Astrocyte of the spinal cord (primary cell): ENCODE measurements around the gene MECP2.

Experiments
- DNase-seq: peaks from one replicate; pipeline ENCODE4 v3.0.0; 2011; ENCODE audit warnings: low read depth, low spot score
- H3K4me3 ChIP-seq: 2 replicates; pipeline ENCODE4 v1.5.1; 2011; ENCODE audit warnings: low read depth, mild to moderate bottlenecking, low read length, moderate library complexity
- in situ Hi-C: cut with HindIII; loops from 2 replicates; pipeline ENCODE4 v1.10.0; 2017; ENCODE audit warnings: low sequenced_read_pairs
- TF ChIP-seq, protein P1 (sequence below): IDR thresholded peaks from 2 replicates; pipeline ENCODE4 v1.5.1; 2012; ENCODE audit warnings: low read depth, mild to moderate bottlenecking, low read length, inconsistent platforms

Gene MECP2

GRCh38 chrX:154059231-154059630, 38.3 kb downstream of the MECP2 start:
- no peak for DNase-seq
- TF ChIP-seq, protein P1, sequence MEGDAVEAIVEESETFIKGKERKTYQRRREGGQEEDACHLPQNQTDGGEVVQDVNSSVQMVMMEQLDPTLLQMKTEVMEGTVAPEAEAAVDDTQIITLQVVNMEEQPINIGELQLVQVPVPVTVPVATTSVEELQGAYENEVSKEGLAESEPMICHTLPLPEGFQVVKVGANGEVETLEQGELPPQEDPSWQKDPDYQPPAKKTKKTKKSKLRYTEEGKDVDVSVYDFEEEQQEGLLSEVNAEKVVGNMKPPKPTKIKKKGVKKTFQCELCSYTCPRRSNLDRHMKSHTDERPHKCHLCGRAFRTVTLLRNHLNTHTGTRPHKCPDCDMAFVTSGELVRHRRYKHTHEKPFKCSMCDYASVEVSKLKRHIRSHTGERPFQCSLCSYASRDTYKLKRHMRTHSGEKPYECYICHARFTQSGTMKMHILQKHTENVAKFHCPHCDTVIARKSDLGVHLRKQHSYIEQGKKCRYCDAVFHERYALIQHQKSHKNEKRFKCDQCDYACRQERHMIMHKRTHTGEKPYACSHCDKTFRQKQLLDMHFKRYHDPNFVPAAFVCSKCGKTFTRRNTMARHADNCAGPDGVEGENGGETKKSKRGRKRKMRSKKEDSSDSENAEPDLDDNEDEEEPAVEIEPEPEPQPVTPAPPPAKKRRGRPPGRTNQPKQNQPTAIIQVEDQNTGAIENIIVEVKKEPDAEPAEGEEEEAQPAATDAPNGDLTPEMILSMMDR, result no peak
- H3K4me3 ChIP-seq, result no peak overlapping the region
- in situ Hi-C loops, result no loop called here

DNA sequence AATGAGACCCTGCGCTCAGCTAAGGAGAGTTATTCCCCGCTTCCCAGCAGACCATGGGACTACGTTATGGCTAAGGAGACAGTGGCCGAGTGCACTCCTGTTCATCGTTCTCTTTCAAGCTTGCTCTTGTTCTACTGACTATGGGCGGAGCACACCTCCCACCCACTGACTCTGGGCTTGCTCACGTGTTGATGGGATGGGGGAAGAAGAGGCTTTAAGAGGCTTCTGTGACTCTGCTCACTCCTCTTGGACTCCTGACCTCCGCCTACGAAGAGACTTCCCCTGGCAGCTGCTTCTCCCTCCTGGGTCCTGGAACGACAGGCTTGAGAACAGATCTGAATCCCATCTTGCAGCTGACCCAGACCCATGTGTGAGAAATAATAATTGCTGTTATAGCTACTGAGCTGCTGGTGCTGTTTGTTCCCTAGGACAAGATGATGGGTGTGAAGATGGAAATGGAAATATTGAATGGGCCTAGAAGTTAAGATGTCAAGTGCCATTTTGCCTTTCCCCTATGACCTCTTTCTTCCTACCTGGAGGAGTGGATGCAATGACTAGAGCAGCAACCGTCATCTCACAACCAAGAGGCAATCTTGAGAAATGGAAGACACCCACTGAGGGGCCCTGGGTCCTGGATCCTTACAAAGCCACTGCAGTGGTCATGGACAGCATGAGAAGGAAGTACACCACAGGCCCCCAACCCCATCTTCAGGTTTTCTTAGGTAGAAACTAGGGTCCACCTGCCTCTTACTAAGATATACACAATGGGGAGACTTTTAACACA, 39.1 kb downstream of the MECP2 start:
- no peak overlapping the region for H3K4me3 ChIP-seq
- DNase-seq, result no peak
- TF ChIP-seq, protein P1, result no peak
- in situ Hi-C loops, result no loop called here

DNA sequence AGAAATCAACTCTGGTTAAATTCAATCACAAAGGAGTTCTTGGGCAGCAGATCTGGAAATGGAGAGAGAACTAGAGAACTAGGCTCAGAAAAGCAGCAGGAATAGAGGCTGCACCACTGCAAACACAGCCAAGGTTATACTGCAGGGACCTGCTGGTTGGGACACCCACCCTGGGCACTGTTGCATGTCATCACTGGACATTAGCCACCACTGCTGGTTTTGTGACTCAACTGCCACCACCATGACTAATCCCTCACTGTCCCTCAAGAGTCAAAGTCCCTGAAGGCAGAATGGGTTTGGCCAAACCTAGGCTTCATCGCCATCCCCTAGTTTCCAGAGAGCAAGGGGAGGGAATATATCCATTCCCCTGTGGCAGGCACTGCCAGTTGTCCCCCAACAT, 39.7 kb downstream of the MECP2 start:
- in situ Hi-C loops, result no loop called here
- TF ChIP-seq, protein P1, result no peak
- H3K4me3 ChIP-seq, result no peak overlapping the region
- no peak for DNase-seq

DNA sequence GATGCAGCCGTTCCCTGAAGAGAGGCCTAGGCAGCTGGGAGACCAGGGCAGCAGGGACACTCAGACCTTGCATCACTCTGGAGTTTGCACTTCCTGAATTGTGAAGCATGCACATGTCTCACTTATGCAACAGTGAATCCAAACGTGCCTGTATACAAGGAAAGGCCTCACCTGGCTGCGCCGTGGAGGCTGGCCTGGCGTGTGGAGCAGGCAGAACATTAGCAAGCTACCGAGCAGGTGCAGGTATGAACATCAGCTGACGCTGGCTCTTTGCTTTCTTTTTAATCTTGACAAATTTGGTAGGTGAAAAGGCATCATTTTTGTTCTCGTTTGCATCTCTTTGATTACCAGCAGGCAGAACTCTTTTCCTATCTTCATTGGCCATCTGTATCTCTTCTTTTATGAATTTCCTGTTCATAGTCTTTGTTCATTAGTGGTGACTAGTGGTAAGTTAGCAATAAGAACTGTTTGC, 40.7 kb downstream of the MECP2 start:
- in situ Hi-C loops, result no loop called here
- TF ChIP-seq, protein P1, result no peak
- H3K4me3 ChIP-seq, result no peak overlapping the region
- no peak for DNase-seq

GRCh38 chrX:154051201-154051810, 46.2 kb downstream of the MECP2 start:
- no peak overlapping the region for H3K4me3 ChIP-seq
- in situ Hi-C loops, result no loop called here
- TF ChIP-seq, protein P1, result peak; percentile 86
- DNase-seq, result peak; percentile 61

DNA sequence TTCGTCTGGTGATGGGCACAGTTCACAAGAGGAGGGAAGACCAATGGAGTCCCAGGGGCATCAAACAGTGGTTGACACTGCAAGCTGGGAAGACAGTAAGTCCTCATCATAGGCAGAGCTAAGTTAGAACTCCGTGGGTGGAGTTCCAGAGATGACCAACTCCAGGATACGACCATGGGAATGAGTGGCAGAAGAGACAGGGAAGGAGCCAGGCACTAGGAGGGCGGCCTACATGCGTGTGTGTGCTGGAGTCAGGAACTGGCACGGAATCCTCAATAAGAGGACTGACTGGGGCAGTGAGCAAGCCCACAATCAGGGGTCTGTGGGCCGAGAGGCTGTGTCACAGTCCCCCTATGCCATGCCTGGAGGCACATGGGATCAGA, 47.4 kb downstream of the MECP2 start:
- in situ Hi-C loops, result no loop called here

More for the DNA sequence above, 47.4 kb downstream of the MECP2 start:
- TF ChIP-seq, protein P1, result no peak
- DNase-seq, result no peak
- no peak overlapping the region for H3K4me3 ChIP-seq
